GM18858 (cell line): ENCODE data around the gene SLC4A2.

Source experiments
- ATAC-seq: cut with Tn5 transposase; IDR thresholded peaks from one replicate; pipeline ENCODE4 v1.9.1; 2021; ENCODE audit not compliant: unreplicated experiment

The SLC4A2 gene

GRCh38 chr7:151110941-151111645, 51.7 kb downstream of the SLC4A2 start:
- ATAC-seq: peak; percentile 65

DNA sequence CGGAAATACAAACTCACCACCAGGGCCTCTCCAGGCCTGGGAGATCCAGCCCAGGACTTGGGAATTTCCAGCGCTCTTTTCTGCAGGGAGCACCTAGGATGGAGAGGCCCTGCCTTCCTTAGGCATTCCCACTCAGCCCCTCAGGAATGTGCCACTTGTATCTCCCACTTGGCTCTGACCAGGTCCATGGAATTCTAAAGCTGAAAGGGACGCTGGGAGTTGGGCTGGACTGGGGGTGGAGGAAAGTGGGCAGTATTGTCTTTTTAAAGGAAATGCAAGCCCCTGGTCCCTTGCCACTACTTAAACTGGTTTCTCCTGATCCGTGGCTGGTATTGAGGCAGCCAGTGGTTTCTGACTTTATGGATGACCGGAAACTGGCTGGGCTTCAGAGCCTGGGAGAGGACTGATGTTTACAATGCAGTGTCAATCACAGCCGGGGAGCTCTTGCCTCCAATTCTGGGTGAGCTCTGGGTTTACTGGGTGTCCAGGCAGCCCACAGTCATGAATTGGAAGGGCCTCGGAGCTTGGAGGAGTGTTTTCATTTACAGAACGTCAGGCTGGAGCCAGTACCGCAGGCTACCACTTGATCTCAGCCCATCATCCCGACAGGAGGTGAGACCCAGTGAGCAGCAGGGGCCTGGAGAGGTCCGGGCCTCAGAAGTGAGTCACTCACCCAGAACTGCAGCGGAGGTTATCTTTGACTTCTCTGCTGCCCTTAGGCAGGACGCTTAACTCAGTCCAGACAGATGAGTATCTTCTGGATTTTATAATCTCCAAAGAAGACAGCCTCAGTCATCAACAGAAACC, 54.2 kb downstream of the SLC4A2 start:
- no peak for ATAC-seq

GRCh38 chr7:151114151-151115090, 55.0 kb downstream of the SLC4A2 start:
- no peak for ATAC-seq

GRCh38 chr7:151115121-151115835, 55.9 kb downstream of the SLC4A2 start:
- no peak for ATAC-seq

DNA sequence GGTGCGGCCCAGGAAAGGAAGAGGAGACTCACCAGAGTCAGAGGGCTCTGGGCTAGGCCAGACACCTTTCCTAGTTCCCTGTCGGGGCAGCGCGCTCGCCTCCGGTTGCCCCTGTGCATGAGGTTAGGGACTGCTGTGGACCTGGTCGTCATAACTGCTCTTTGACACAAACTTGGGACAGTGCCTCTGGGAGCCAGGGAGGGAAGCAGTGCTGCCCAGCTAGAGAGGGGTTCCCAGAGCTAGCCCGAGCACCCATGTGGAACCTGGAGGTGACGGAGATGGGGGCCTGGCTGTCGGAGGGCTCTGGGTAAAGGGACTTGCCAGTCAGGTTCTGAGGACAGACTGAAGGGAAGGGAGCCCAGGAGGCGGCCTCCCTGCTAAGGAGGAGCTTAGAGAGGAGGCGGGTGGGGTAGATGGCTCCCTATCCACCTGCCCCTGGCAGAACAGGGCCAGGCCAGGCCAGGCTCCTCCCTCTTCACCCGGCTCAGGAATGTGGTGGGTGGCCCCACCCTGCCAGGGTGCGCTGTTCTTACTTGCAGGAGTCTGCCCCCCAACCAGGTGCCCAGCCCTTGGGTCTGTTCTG, 56.5 kb downstream of the SLC4A2 start:
- ATAC-seq: no peak

DNA sequence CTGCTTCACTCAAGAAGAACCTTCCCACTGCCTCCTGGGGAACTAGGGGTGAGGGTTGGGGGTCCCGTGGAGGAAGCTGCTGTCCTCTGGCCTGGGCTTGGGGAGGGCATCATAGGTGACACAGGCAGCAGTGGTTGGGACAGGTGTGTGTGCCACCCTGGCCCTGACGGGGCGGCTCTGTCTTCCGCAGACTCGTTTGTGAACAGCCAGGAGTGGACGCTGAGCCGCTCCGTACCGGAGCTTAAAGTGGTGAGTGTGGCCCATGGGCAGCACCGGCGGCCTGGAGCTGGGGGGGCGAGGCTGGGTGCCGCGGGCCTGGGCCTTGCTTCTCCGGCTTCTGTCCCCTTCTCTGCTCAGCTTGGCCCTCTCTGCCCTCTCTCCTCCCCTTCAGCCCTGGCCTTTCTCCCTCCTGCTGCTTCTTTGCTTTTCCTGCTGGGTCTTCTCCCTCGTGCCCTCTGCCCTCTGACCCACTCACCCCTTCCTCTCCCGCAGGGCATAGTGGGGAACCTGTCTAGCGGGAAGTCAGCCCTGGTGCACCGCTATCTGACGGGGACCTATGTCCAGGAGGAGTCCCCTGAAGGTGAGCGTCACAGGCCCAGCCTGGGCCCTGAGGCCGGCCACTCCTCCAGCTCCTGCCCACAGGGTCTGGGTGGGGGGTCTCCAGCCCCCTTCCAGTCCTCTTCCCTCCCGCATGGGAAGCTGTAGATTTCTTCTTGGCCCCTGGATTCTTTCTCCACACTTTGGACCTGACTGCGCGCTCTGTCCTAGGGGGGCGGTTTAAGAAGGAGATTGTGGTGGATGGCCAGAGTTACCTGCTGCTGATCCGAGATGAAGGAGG, 57.4 kb downstream of the SLC4A2 start:
- no peak for ATAC-seq

GRCh38 chr7:151117565-151117964, 58.2 kb downstream of the SLC4A2 start:
- no peak for ATAC-seq

DNA sequence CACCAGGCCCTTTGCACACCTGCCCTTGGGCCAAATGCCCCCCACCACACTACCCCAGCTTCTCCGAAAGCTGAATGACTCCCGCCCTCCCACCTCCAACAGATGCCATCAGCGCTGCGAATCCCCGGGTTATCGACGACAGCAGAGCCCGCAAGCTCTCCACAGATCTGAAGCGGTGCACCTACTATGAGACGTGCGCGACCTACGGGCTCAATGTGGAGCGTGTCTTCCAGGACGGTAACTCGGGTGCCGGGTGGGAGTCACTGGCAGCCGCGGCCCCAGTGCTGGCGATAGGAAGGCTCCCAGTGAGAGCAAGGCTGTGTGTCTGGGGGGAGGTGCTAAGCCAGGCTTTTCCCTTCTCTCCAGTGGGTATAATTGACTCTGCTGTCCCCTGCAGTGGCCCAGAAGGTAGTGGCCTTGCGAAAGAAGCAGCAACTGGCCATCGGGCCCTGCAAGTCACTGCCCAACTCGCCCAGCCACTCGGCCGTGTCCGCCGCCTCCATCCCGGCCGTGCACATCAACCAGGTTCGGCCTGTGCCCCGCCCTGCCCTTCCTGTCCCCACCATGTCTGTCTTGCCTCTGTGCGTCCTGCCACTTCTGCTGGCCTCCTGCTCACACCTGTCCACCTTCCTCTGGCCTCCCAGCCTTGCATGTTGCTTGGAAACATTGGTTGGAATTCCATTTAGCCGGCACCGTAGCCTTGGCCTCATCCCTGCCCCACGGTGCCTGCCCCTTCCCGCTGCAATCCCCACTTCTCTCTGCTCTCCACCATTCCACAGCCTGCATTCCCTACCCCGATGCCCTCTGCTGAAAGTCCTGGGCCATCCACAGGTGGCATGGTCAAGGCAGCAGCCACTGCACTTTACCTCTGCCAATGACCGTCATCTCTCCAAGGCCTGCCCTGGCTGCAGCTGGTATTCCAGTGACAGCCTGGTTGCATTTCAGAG, 59.0 kb downstream of the SLC4A2 start:
- no peak for ATAC-seq

DNA sequence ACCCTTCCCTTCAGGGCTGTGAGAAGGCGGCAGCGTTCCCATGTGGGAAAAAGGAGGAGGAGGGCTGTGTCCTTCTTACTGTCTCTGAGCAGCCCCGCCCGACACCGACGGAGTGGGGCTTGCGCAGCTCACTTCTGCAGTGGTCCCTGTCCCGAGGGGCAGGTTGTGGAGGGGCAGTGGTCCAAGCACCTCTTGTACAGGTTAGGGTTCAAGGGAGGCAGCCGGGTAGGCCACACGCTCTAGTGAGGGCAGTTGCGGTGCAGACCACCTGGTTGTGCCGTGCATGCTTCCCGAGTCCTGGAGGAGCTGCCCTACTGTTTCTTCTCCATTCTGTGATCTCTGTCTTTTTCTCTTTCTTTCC, 59.6 kb downstream of the SLC4A2 start:
- no peak for ATAC-seq

GRCh38 chr7:151119902-151120301, 60.5 kb downstream of the SLC4A2 start:
- ATAC-seq: no peak

DNA sequence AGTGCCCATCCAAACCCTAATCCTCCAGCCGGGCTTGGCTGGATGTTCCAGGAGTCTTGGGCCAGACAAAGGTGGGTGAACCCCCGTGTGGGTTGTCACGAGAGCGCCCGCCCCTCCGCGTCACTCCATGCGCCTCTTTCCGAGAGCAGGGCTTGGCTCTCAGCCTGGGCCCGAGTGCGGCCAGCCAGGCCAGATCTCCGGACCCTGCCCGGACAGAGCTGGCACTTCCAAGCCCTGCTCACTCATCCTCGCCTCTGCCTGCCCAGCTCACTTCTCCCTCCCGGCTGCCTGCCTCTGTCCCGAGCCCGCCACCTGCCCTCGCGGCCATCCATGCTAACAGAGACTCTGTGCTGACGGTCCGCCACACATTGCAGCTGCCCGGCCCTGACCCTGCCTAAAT, 61.5 kb downstream of the SLC4A2 start:
- no peak for ATAC-seq

GRCh38 chr7:151121380-151122170, 62.2 kb downstream of the SLC4A2 start:
- ATAC-seq: no peak

DNA sequence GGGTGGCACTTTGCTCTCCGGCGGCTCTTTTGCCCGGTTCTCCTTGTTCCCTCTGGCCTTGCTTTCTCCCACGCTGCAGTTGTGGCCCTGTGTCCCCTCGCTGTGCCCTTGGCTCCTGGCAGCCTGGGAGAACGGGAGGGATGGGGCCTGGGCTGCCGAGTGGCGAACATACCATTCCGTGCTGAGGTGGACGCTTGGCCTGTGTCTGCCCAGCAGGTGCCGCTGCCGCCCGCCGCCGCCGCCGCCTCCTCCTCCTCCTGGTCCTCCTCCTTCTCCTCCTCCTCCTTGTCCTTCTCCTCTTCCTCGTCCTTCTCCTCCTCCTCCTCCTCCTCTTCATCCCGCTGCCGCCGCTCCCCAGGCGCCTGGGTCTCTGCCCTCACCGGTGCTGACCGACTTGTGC, 62.9 kb downstream of the SLC4A2 start:
- no peak for ATAC-seq

- ATAC-seq: no peak
Measured at GRCh38 chr7:151122796-151123157, 63.4 kb downstream of the SLC4A2 start.

GRCh38 chr7:151123158-151123821, 63.9 kb downstream of the SLC4A2 start:
- no peak for ATAC-seq

- ATAC-seq: peak; percentile 85
Measured at GRCh38 chr7:151123822-151124464, 64.6 kb downstream of the SLC4A2 start.

DNA sequence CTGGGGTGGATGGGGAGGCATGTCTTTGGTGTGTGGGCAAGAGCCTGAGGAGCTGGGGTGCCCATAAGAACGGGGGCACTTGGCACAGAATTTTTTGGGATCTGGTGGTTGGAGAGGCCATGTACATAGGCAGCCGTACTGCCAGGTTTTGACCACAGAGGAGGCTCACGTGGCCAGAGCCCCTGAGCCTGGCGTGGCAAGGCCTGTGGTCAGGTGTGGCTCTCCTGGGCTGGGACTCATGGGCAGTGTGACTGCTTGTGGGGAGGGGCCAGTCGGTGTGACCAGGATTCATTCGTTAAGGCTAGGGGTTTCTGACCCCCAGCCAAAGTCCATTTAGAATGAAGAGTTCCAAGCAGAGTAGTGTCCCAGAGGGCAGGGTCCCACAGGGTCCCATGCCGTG, 65.1 kb downstream of the SLC4A2 start:
- no peak for ATAC-seq
